Ovary (tissue), 9 donors: ENCODE measurements around the gene SEMA4D. TPM values are rescaled to one million over a fixed set of nuclear protein-coding genes. Genes with fewer than 3 reads are reported as not detected.

ENCODE experiments used
- DNase-seq, 5 donors: peaks; one replicate each; pipeline ENCODE4 v3.0.0-alpha.2; 2019 to 2020
- H3K27ac ChIP-seq, 2 donors: fragments of 200-600 bp; one replicate each; pipeline versions ENCODE4 v1.5.1 to v1.8.0; 2019 to 2022
- H3K27me3 ChIP-seq: fragments of 200-600 bp; one replicate; pipeline ENCODE4 v1.8.0; 2022
- H3K36me3 ChIP-seq: fragments of 200-600 bp; sonication (generic); one replicate; pipeline ENCODE4 v1.5.1; 2019
- H3K4me1 ChIP-seq: one replicate; pipeline ENCODE4 v1.8.1; 2013; ENCODE audit warnings: mild to moderate bottlenecking, moderate library complexity; ENCODE audit not compliant: insufficient read depth
- H3K4me3 ChIP-seq: fragments of 200-600 bp; sonication (generic); one replicate; pipeline ENCODE4 v1.5.1; 2017
- H3K9me3 ChIP-seq, 2 donors: fragments of 200-600 bp in 1 of 2; sonication (generic) in 1 of 2; one replicate each; pipeline versions ENCODE4 v1.5.1 to v1.8.1; 2013 to 2019; ENCODE audit warnings: mild to moderate bottlenecking in 1 of 2, moderate library complexity in 1 of 2
- EP300 ChIP-seq: sonication (generic); formaldehyde crosslinking; IDR thresholded peaks from one replicate; pipeline ENCODE4 v1.6.1; 2017; ENCODE audit warnings: antibody characterized with exemption
- POLR2A ChIP-seq: fragments of 450-650 bp; IDR thresholded peaks from one replicate; pipeline ENCODE4 v1.6.1; 2017; ENCODE audit warnings: antibody characterized with exemption, mild to moderate bottlenecking, moderate library complexity
- WGBS, 3 donors: extraction: QIAGEN DNeasy Blood & Tissue Kit in 1 of 3; methylation state at CpG; one replicate each; pipeline versions ENCODE4 v1.1.5 to v1.1.7; 2013 to 2017; 5-methylcytosine and 5-hydroxymethylcytosine counted together
- intact Hi-C, 4 donors: fragments of 100-400 bp; cut with DNase I; formaldehyde crosslinking; loops; one replicate each; pipeline versions ENCODE4 v1.11.0 to v1.15.1; 2022 to 2023
- polyA plus RNA-seq, 2 donors: library from polyadenylated mRNA; stranded (reverse); fragments of 200-250 nt in 1 of 2; fragments of 350-450 nt in 1 of 2; fragmentation: Illumina TruSeq in 1 of 2; extraction: RNeasy Lipid Tissue Mini Kit (QIAGEN cat#74804) in 1 of 2; gene quantifications; one replicate each; pipeline ENCODE4 v1.2.3, GENCODE V29; 2013 to 2014
- total RNA-seq, 7 donors: library from RNA; depleted of rRNA in 2 of 7; stranded (reverse); fragments of >200 nt in 2 of 7; fragmentation: NEBNext Ultra II Directional in 3 of 7; extraction: Animal tissue kit (Norgen Biotek cat#: 25700) in 3 of 7; gene quantifications; one replicate each; pipeline versions ENCODE4 v1.1.0 to v1.2.4, GENCODE V29; 2016 to 2023
- TF ChIP-seq, protein P1 (sequence below), 3 donors: fragments of 450-650 bp in 2 of 3; fragments of 200-600 bp in 1 of 3; IDR thresholded peaks; one replicate each; pipeline versions ENCODE4 v1.5.1 to v1.8.0; 2016 to 2022; ENCODE audit warnings: antibody characterized with exemption in 3 of 3, mild to moderate bottlenecking in 1 of 3
- donor health status: DM: no; HTN: no; CAD: no; lungs with moderate emphysema.
- donor health status: DM: no; HTN: no; CAD: no.
- donor health status: Bipolar disorder and iron deficiency.
- donor health status: DM: yes; HTN: yes; CAD: no.
- donor health status: DM: no; HTN: no; CAD: no.
- donor health status: DM: yes; HTN: yes; CAD: no.

The SEMA4D gene
- total and polyA plus RNA-seq, 9 donors: 6.0 to 27.2 (median 16.7) TPM

GRCh38 chr9:89450213-89450612 lies 47.7 kb downstream of the SEMA4D start:
- no peak overlapping the region for H3K4me3 ChIP-seq
- no peaks in the 10 kb centered on the region for H3K36me3 ChIP-seq
- no peaks in the 10 kb centered on the region for H3K9me3 ChIP-seq
- H3K4me1 ChIP-seq: no peaks in the 10 kb centered on the region
- no peak for DNase-seq
- 92 to 100% (median 97%) methylated on average over 2 of the region's 2 CpGs for WGBS, 3 donors
- no peaks in the 10 kb centered on the region for H3K27me3 ChIP-seq
- intact Hi-C loops: no loop called here
- no peak overlapping the region for H3K27ac ChIP-seq
- TF ChIP-seq, protein P1, sequence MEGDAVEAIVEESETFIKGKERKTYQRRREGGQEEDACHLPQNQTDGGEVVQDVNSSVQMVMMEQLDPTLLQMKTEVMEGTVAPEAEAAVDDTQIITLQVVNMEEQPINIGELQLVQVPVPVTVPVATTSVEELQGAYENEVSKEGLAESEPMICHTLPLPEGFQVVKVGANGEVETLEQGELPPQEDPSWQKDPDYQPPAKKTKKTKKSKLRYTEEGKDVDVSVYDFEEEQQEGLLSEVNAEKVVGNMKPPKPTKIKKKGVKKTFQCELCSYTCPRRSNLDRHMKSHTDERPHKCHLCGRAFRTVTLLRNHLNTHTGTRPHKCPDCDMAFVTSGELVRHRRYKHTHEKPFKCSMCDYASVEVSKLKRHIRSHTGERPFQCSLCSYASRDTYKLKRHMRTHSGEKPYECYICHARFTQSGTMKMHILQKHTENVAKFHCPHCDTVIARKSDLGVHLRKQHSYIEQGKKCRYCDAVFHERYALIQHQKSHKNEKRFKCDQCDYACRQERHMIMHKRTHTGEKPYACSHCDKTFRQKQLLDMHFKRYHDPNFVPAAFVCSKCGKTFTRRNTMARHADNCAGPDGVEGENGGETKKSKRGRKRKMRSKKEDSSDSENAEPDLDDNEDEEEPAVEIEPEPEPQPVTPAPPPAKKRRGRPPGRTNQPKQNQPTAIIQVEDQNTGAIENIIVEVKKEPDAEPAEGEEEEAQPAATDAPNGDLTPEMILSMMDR (IDR thresholded peaks at IDR 0.05): no peak
- no peak for TF ChIP-seq EP300
- no peak for TF ChIP-seq POLR2A

DNA sequence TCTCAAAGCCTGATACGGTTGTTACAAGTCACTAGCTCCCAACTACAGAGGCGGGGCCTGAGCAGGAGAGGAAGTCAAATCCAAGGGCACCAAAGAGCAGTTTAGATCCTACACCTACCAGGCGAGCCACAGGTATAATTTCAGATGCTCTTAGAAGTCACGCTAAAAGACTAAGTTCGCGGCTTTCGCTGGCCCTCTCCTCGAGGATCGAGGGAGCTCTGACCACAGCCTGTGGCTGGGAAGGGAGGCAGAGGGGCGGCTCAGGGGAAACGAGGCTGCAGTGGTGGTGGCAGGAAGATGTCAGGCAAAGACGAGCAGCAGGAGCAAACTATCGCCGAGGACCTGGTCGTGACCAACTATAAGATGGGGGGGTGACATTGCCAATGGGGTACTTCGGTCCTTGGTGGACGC lies 48.6 kb downstream of the SEMA4D start:
- DNase-seq: no peak
- 70 to 79% (median 75%) methylated on average over 17 of the region's 17 CpGs for WGBS, 3 donors
- intact Hi-C loops: no loop called here
- no peaks in the 10 kb centered on the region for H3K27me3 ChIP-seq
- H3K4me1 ChIP-seq: no peaks in the 10 kb centered on the region
- H3K27ac ChIP-seq: no peak overlapping the region
- H3K4me3 ChIP-seq: no peak overlapping the region
- no peaks in the 10 kb centered on the region for H3K9me3 ChIP-seq
- TF ChIP-seq, protein P1 (IDR thresholded peaks at IDR 0.05): no peak
- TF ChIP-seq EP300 (no peak), POLR2A (no peak)
- no peaks in the 10 kb centered on the region for H3K36me3 ChIP-seq

DNA sequence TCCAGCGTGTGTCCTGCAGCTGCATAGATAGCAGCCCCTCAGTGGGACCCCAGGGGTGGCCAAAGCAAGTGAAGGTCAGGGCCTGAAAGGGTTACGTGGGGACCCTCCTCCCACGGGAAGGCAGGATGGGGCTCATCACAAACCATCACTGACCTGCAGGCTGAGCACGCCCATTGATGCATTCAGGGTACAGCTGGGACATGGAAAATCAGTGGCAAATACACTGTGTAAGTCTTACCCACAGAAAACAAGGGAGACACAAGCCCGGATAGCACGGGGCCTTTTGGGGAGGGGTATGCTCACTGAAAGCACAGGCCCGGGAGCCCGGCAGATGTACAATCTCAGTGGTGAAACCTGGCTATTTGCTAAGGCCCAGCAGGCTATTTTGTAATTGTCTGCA lies 49.1 kb downstream of the SEMA4D start:
- Histone ChIP-seq H3K4me3 (no peak overlapping the region), H3K9me3 (no peaks in the 10 kb centered on the region), H3K36me3 (no peaks in the 10 kb centered on the region), H3K27ac (no peak overlapping the region), H3K4me1 (no peaks in the 10 kb centered on the region), H3K27me3 (no peaks in the 10 kb centered on the region)
- 36 to 57% (median 48%) methylated on average over 8 of the region's 8 CpGs for WGBS, 3 donors
- TF ChIP-seq EP300: no peak
- TF ChIP-seq, protein P1 (IDR thresholded peaks at IDR 0.05): no peak
- TF ChIP-seq POLR2A: no peak
- intact Hi-C loops: no loop called here
- DNase-seq: no peak

DNA sequence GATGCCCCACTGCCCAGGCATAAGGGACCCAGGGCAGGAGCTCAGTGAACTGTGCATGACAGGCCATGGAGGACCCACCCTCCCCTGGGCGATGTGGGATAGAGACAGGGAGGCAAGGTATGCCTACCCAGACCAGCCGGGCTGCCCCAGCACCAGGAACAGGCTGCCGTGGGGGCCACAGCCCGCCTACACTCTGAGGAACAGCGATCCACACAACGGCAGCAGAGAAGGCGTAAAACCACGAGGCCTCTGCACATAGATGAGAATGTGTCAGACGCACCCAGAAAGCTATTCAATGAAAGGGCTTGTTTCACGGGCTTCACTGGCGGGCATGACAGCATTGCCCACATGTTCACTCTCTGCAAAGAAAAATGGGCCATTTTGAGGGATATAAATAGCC lies 49.5 kb downstream of the SEMA4D start:
- H3K27ac ChIP-seq: no peak overlapping the region
- H3K4me1 ChIP-seq: no peaks in the 10 kb centered on the region
- WGBS, 3 donors: 77 to 80% (median 78%) methylated on average over 11 of the region's 11 CpGs
- no peaks in the 10 kb centered on the region for H3K9me3 ChIP-seq
- no peak overlapping the region for H3K4me3 ChIP-seq
- H3K27me3 ChIP-seq: no peaks in the 10 kb centered on the region
- H3K36me3 ChIP-seq: no peaks in the 10 kb centered on the region
- intact Hi-C loops: no loop called here
- TF ChIP-seq EP300: no peak
- TF ChIP-seq, protein P1 (IDR thresholded peaks at IDR 0.05): no peak
- no peak for TF ChIP-seq POLR2A
- DNase-seq: no peak

DNA sequence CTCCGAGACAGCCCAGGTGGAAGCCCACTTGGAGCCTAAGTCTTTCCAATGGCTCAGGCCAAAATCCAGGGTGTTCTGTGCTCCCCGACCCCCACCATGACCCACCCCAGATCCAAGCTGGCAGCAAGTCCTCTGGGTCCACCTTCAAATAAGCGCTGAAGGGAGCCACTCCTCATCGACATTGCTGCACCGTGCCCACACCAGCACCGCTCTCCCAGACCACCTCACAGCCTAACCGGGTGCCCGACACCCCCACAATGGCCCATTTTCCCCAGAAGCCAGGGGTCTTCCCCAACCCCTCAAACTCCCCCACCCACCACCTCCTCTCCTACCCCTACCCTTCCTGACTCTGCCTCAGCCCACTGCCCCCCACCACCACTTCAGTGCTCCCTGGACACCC lies 50.5 kb downstream of the SEMA4D start:
- H3K9me3 ChIP-seq: no peaks in the 10 kb centered on the region
- DNase-seq: no peak
- H3K4me1 ChIP-seq: peaks cover 2% of the 10 kb centered on the region
- intact Hi-C loops: no loop called here
- no peak for TF ChIP-seq EP300
- no peak for TF ChIP-seq POLR2A
- TF ChIP-seq, protein P1 (IDR thresholded peaks at IDR 0.05): no peak
- WGBS, 3 donors: 97 to 98% (median 98%) methylated on average over 8 of the region's 8 CpGs
- no peak overlapping the region for H3K4me3 ChIP-seq
- no peaks in the 10 kb centered on the region for H3K36me3 ChIP-seq
- H3K27ac ChIP-seq: no peak overlapping the region
- H3K27me3 ChIP-seq: no peaks in the 10 kb centered on the region
